Body of pancreas (tissue), 4 donors: ENCODE data around the gene RNASEH1.

Experiments used
- CTCF ChIP-seq, 7 experiments: fragments of 450-650 bp in 4 of 7; fragments of 200-600 bp in 3 of 7; sonication (generic) in 3 of 7; IDR thresholded peaks; one replicate each; pipeline ENCODE4 v1.5.1; 2016 to 2019; ENCODE audit warnings: antibody characterized with exemption in 7 of 7
- POLR2A ChIP-seq, 3 donors: fragments of 450-650 bp; IDR thresholded peaks; one replicate each; pipeline ENCODE4 v1.6.1; 2016; ENCODE audit warnings: antibody characterized with exemption in 3 of 3, mild to moderate bottlenecking in 2 of 3

- TF ChIP-seq POLR2A (IDR thresholded peaks at IDR 0.05), result no peak
- peak in 2 of 7 experiments; percentile 3 to 20 for TF ChIP-seq CTCF (IDR thresholded peaks at IDR 0.05)
Observed at GRCh38 chr2:3536682-3537632, 21.2 kb downstream of the RNASEH1 start.
